Endothelial cell of umbilical vein (primary cell): ENCODE results near the gene N4BP3.

ENCODE experiments used
- POLR2A ChIP-seq: IDR thresholded peaks from 2 replicates; pipeline ENCODE4 v1.6.1; 2012; ENCODE audit warnings: low read depth, mild to moderate bottlenecking, control low read depth, low read length
- POLR2AphosphoS5 ChIP-seq: IDR thresholded peaks from 2 replicates; pipeline ENCODE4 v1.6.1; 2012; ENCODE audit warnings: low read depth, mild to moderate bottlenecking, control low read depth, low read length, moderate library complexity; ENCODE audit not compliant: insufficient read depth
- TF ChIP-seq, protein P1 (sequence below), 2 donors: IDR thresholded peaks; 1 replicate in 1 of 2; 2 replicates in 1 of 2; pipeline ENCODE4 v1.5.1; 2011; ENCODE audit warnings: low read length in 2 of 2, mild to moderate bottlenecking in 2 of 2, moderate library complexity in 2 of 2, control low read depth in 1 of 2, inconsistent platforms in 1 of 2, low read depth in 1 of 2; ENCODE audit not compliant: insufficient read depth in 1 of 2; ENCODE audit errors: extremely low read depth in 1 of 2

DNA sequence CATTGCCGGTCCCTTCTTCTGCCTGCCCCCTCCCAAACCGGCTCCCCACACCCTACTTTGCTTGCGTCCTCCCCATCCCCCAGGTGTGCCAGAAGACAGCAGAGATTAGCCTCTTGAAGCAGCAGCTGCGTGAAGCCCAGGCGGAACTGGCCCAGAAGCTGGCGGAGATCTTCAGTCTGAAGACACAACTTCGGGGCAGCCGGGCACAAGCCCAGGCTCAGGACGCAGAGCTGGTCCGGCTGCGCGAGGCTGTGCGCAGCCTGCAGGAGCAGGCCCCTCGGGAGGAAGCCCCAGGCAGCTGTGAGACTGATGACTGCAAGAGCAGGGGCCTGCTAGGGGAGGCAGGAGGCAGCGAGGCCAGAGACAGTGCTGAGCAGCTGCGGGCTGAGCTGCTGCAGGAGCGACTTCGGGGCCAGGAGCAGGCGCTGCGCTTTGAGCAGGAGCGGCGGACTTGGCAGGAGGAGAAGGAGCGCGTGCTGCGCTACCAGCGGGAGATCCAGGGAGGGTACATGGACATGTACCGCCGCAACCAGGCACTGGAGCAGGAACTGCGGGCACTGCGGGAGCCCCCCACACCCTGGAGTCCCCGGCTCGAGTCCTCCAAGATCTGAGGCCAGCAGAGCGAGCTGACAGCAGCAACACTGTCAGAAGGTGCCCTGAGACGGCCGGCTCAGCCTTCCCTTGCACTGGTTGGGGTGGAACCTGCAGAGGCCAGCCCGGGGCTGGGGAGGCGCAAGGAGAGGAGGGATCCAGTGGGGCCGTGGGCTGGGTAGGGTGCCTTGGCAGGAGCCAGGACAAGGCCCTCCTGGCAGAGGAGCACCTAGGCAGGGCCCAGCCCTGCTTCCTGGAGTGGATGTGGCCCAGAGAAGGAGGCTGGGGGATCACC lies 8.3 kb downstream of the N4BP3 start:
- TF ChIP-seq, protein P1, sequence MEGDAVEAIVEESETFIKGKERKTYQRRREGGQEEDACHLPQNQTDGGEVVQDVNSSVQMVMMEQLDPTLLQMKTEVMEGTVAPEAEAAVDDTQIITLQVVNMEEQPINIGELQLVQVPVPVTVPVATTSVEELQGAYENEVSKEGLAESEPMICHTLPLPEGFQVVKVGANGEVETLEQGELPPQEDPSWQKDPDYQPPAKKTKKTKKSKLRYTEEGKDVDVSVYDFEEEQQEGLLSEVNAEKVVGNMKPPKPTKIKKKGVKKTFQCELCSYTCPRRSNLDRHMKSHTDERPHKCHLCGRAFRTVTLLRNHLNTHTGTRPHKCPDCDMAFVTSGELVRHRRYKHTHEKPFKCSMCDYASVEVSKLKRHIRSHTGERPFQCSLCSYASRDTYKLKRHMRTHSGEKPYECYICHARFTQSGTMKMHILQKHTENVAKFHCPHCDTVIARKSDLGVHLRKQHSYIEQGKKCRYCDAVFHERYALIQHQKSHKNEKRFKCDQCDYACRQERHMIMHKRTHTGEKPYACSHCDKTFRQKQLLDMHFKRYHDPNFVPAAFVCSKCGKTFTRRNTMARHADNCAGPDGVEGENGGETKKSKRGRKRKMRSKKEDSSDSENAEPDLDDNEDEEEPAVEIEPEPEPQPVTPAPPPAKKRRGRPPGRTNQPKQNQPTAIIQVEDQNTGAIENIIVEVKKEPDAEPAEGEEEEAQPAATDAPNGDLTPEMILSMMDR (IDR thresholded peaks at IDR 0.05; ENCODE audit: extremely low read depth in 1 of 2, insufficient read depth in 1 of 2, low read depth in 1 of 2, low read length in 2 of 2) = no peak
- no peak for TF ChIP-seq POLR2A
- no peak for TF ChIP-seq POLR2AphosphoS5
